GM23248 (cell line): ENCODE data around the gene UPK3A. TPM values are rescaled to one million over a fixed set of nuclear protein-coding genes. Genes with fewer than 3 reads are reported as not detected.
A peak's percentile ranks its signal among the peaks of the same experiment; 100 is the strongest.

ENCODE experiments used
- DNase-seq: peaks from one replicate; pipeline ENCODE4 v3.0.0-alpha.2; 2015
- H2AFZ ChIP-seq: fragments of 200-600 bp; sonication (generic); 2 replicates; pipeline ENCODE4 v1.6.1; 2016; ENCODE audit warnings: antibody characterized with exemption
- H3F3A ChIP-seq: fragments of 200-600 bp; sonication (generic); 2 replicates; pipeline ENCODE4 v1.6.1; 2016; ENCODE audit warnings: mild to moderate bottlenecking, antibody characterized with exemption, mixed run types; ENCODE audit not compliant: insufficient read depth
- H3K27ac ChIP-seq: fragments of 200-600 bp; sonication (generic); 2 replicates; pipeline ENCODE4 v1.5.1; 2016; ENCODE audit warnings: mild to moderate bottlenecking
- H3K27me3 ChIP-seq: fragments of 200-600 bp; sonication (generic); replicated peaks from 2 replicates; pipeline ENCODE4 v1.6.1; 2016; ENCODE audit warnings: mild to moderate bottlenecking; ENCODE audit not compliant: insufficient read depth
- H3K36me3 ChIP-seq: fragments of 200-600 bp; sonication (generic); 2 replicates; pipeline ENCODE4 v1.6.1; 2016; ENCODE audit warnings: low read depth, mild to moderate bottlenecking
- H3K4me1 ChIP-seq: fragments of 200-600 bp; sonication (generic); 2 replicates; pipeline ENCODE4 v1.6.1; 2016; ENCODE audit warnings: mild to moderate bottlenecking; ENCODE audit not compliant: insufficient read depth
- H3K4me2 ChIP-seq: fragments of 200-600 bp; sonication (generic); one replicate; pipeline ENCODE4 v1.6.1; 2016; ENCODE audit warnings: mild to moderate bottlenecking; ENCODE audit not compliant: unreplicated experiment
- H3K4me3 ChIP-seq: fragments of 200-600 bp; sonication (generic); 2 replicates; pipeline ENCODE4 v1.5.1; 2016; ENCODE audit warnings: mild to moderate bottlenecking
- H3K79me2 ChIP-seq: fragments of 200-600 bp; sonication (generic); 2 replicates; pipeline ENCODE4 v1.6.1; 2016; ENCODE audit warnings: mild to moderate bottlenecking; ENCODE audit not compliant: insufficient read depth
- H3K9ac ChIP-seq: fragments of 200-600 bp; sonication (generic); 2 replicates; pipeline ENCODE4 v1.6.1; 2016; ENCODE audit warnings: mild to moderate bottlenecking
- H3K9me2 ChIP-seq: fragments of 200-600 bp; sonication (generic); 2 replicates; pipeline ENCODE4 v1.6.1; 2016; ENCODE audit warnings: mixed run types, mild to moderate bottlenecking, moderate library complexity; ENCODE audit not compliant: insufficient read depth
- H3K9me3 ChIP-seq: fragments of 200-600 bp; sonication (generic); one replicate; pipeline ENCODE4 v1.6.1; 2017; ENCODE audit warnings: low read depth
- H4K20me1 ChIP-seq: fragments of 200-600 bp; sonication (generic); 2 replicates; pipeline ENCODE4 v1.6.0; 2016; ENCODE audit not compliant: insufficient read depth
- EZH2 ChIP-seq: fragments of 200-600 bp; sonication (generic); IDR thresholded peaks from 2 replicates; pipeline ENCODE4 v1.6.1; 2018; ENCODE audit warnings: antibody characterized with exemption, mild to moderate bottlenecking; ENCODE audit not compliant: insufficient read depth, poor library complexity, severe bottlenecking
- EZH2phosphoT487 ChIP-seq: fragments of 200-600 bp; sonication (generic); IDR thresholded peaks from 2 replicates; pipeline ENCODE4 v1.6.1; 2018; ENCODE audit warnings: antibody characterized with exemption, moderate library complexity, mild to moderate bottlenecking, low read depth; ENCODE audit not compliant: insufficient read depth
- WGBS, 2 experiments: methylation state at CpG; one replicate each; pipeline ENCODE4 v1.1.6; 2015 to 2017; ENCODE audit warnings: low lambda C conversion rate in 2 of 2, low coverage in 1 of 2; ENCODE audit errors: missing lambda C conversion rate in 2 of 2; 5-methylcytosine and 5-hydroxymethylcytosine counted together
- in situ Hi-C: fragments of 300-500 bp; cut with MboI; formaldehyde crosslinking; loops from 2 replicates; pipeline ENCODE4 v1.15.0; 2020
- polyA plus RNA-seq: library from polyadenylated mRNA; unstranded; fragments of >200 nt; fragmentation: Nextera tagmentation; extraction: Ambion mirVana; gene quantifications from 2 replicates; pipeline ENCODE4 v1.2.1, GENCODE V29; 2016
- total RNA-seq: library from RNA; depleted of rRNA; stranded (reverse); fragments of >200 nt; shearing (Covaris generic); gene quantifications from 2 replicates; pipeline ENCODE4 v1.2.3, GENCODE V29; 2014

The UPK3A gene
- total and polyA plus RNA-seq, 2 experiments from 2014 or later, result not detected

GRCh38 chr22:45238076-45238956 is 46.4 kb upstream of the UPK3A start:
- H3K4me3 ChIP-seq, result no peak overlapping the region
- peaks cover 4% of the 10 kb centered on the region; the same call in 1 of the 2 replicates for H3K4me1 ChIP-seq
- DNase-seq, result no peak
- TF ChIP-seq EZH2phosphoT487 (no peak), EZH2 (no peak)
- H3K9ac ChIP-seq, result no peak overlapping the region
- no peaks in the 10 kb centered on the region for H4K20me1 ChIP-seq
- in situ Hi-C loops, result no loop called here
- H2AFZ ChIP-seq, result no peak overlapping the region
- no peaks in the 10 kb centered on the region for H3K27me3 ChIP-seq
- H3K9me3 ChIP-seq, result no peaks in the 10 kb centered on the region
- no peaks in the 10 kb centered on the region for H3K9me2 ChIP-seq
- H3K4me2 ChIP-seq, result no peak overlapping the region
- no peak overlapping the region for H3K27ac ChIP-seq
- peaks cover 36% of the 10 kb centered on the region for H3K79me2 ChIP-seq
- WGBS, 2 experiments, result 88 to 90% methylated on average over 18 of the region's 18 CpGs
- H3K36me3 ChIP-seq, result no peaks in the 10 kb centered on the region
- H3F3A ChIP-seq, result no peaks in the 10 kb centered on the region

GRCh38 chr22:45238957-45239680 is 45.6 kb upstream of the UPK3A start:
- WGBS, 2 experiments, result 54 to 55% methylated on average over 6 of the region's 6 CpGs
- Histone ChIP-seq H3K4me3 (no peak overlapping the region), H3K9ac (no peak overlapping the region), H3K27ac (no peak overlapping the region), H3F3A (no peaks in the 10 kb centered on the region), H3K4me2 (peak overlapping the region; percentile 62), H3K27me3 (no peaks in the 10 kb centered on the region), H3K36me3 (no peaks in the 10 kb centered on the region), H3K9me2 (no peaks in the 10 kb centered on the region), H4K20me1 (no peaks in the 10 kb centered on the region), H3K9me3 (no peaks in the 10 kb centered on the region), H2AFZ (no peak overlapping the region), H3K4me1 (peaks cover 4% of the 10 kb centered on the region; the same call in 1 of the 2 replicates), H3K79me2 (peaks cover 36% of the 10 kb centered on the region)
- DNase-seq, result peak; percentile 14
- TF ChIP-seq EZH2, result no peak
- no peak for TF ChIP-seq EZH2phosphoT487
- in situ Hi-C loops, result no loop called here

- H3K4me1 ChIP-seq, result peaks cover 4% of the 10 kb centered on the region; the same call in 1 of the 2 replicates
- H3K27me3 ChIP-seq, result no peaks in the 10 kb centered on the region
- WGBS, 2 experiments, result 37 to 39% methylated on average over 5 to 8 of the region's 8 CpGs
- peaks cover 36% of the 10 kb centered on the region for H3K79me2 ChIP-seq
- H2AFZ ChIP-seq, result peak overlapping the region; percentile 62
- no peaks in the 10 kb centered on the region for H4K20me1 ChIP-seq
- H3K9me3 ChIP-seq, result no peaks in the 10 kb centered on the region
- H3K9ac ChIP-seq, result peak overlapping the region; percentile 73
- in situ Hi-C loops, result no loop called here
- DNase-seq, result no peak
- TF ChIP-seq EZH2phosphoT487 (no peak), EZH2 (no peak)
- no peaks in the 10 kb centered on the region for H3K9me2 ChIP-seq
- peak overlapping the region; percentile 89 for H3K4me3 ChIP-seq
- H3K36me3 ChIP-seq, result no peaks in the 10 kb centered on the region
- H3K4me2 ChIP-seq, result peak overlapping the region; percentile 62
- no peak overlapping the region for H3K27ac ChIP-seq
- no peaks in the 10 kb centered on the region for H3F3A ChIP-seq
Measured at GRCh38 chr22:45239681-45240051, 45.1 kb upstream of the UPK3A start.

GRCh38 chr22:45240104-45240809 is 44.5 kb upstream of the UPK3A start:
- no peak for TF ChIP-seq EZH2
- no peak for TF ChIP-seq EZH2phosphoT487
- Histone ChIP-seq H3K4me2 (peak overlapping the region; percentile 62), H3K27ac (no peak overlapping the region), H3F3A (no peaks in the 10 kb centered on the region), H3K79me2 (peaks cover 36% of the 10 kb centered on the region), H2AFZ (peak overlapping the region; percentile 62), H3K36me3 (no peaks in the 10 kb centered on the region), H3K9me2 (no peaks in the 10 kb centered on the region), H3K4me1 (peaks cover 4% of the 10 kb centered on the region; the same call in 1 of the 2 replicates), H3K9me3 (no peaks in the 10 kb centered on the region), H4K20me1 (no peaks in the 10 kb centered on the region), H3K9ac (peak overlapping the region; percentile 73), H3K4me3 (peak overlapping the region; percentile 89), H3K27me3 (no peaks in the 10 kb centered on the region)
- WGBS, 2 experiments, result 2 to 3% methylated on average over 42 to 47 of the region's 73 CpGs
- in situ Hi-C loops, result no loop called here
- DNase-seq, result peak; percentile 78
